Activated T-helper 2 cell treated with anti-CD3 and anti-CD28 coated beads, Interferon-gamma antibody, Interleukin-2, Interleukin-4, amounts not matched to agents 10 μg/mL and 5 μg/mL and 100 μg/mL, durations not matched to agents 14 hours and 24 hours and 36 hours (primary cell): ENCODE data around the gene LGALS4. TPM values are rescaled to one million over a fixed set of nuclear protein-coding genes. Genes with fewer than 3 reads are reported as not detected.

Experiments
- DNase-seq: peaks from one replicate; pipeline ENCODE4 v3.0.0; 2021; ENCODE audit warnings: low spot score
- H3K27ac Mint-ChIP-seq: one replicate; pipeline ENCODE4 v1.8.0; 2021; ENCODE audit warnings: mixed read lengths
- H3K27me3 Mint-ChIP-seq: one replicate; pipeline ENCODE4 v1.8.0; 2021; ENCODE audit warnings: low read depth, mixed read lengths
- H3K36me3 Mint-ChIP-seq: one replicate; pipeline ENCODE4 v1.8.0; 2021; ENCODE audit warnings: low read depth, mixed read lengths
- H3K4me1 Mint-ChIP-seq: one replicate; pipeline ENCODE4 v1.8.0; 2021; ENCODE audit warnings: low read depth, mixed read lengths
- H3K4me3 Mint-ChIP-seq: one replicate; pipeline ENCODE4 v1.8.0; 2021; ENCODE audit warnings: low read depth, mild to moderate bottlenecking, moderate library complexity, mixed read lengths
- H3K9me3 Mint-ChIP-seq: one replicate; pipeline ENCODE4 v1.8.0; 2021; ENCODE audit warnings: mixed read lengths
- intact Hi-C: fragments of 100-400 bp; cut with micrococcal nuclease; formaldehyde crosslinking; loops from one replicate; pipeline ENCODE4 v1.15.1; 2023
- total RNA-seq: library from RNA; stranded (reverse); gene quantifications from 2 replicates; pipeline ENCODE4 v1.2.3, GENCODE V29; 2022

The LGALS4 gene
- total RNA-seq, 1 donor from 2014 or later: 1.6 TPM

DNA sequence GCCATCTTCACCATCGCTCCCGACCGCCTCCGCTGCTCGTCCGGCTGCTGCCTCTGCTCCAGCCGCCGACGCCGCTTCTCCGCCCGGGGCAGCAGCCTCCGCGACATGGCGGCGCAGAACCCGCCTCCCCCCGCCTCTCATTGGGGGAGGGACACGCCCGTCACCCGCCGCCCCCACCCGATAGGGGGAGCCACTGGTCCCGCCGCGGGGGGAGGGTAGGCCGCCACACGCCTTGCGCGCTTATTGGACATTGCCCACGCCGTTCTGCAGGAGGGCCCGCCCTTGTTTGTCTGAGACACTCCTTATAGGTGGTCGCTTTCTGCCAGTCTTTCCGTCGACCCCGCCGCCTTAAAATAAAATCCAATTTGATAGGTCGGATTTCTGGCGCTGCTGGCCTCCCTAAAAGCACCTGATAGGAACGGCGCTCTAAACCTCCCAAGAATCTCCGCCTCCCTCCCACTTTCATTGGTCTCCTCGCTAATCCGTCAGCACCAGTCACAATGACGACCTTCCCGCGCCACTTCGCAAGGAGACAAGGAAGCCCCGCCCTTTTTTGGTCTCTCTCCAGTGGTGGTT, 37.2 kb upstream of the LGALS4 start, which contains the start of gene HNRNPL:
Gene HNRNPL (minus strand): TSS at position 127 of the 576 bp plus-strand sequence. CDS start 20 bp downstream, at position 107.
- Mint-ChIP-seq H3K27ac (peak within 1 kb of the TSS; percentile 99), H3K4me1 (peaks cover 33% of the 10 kb centered on the region), H3K36me3 (peaks cover 42% of the 10 kb centered on the region), H3K27me3 (no peaks in the 10 kb centered on the region), H3K9me3 (no peaks in the 10 kb centered on the region), H3K4me3 (peak within 1 kb of the TSS; percentile 90)
- DNase-seq: peak; percentile 99
- intact Hi-C loops: loop anchor here (1.0 to 10.0 kb wide), 7 partner anchors 19 to 555 kb away; partner anchors contain the start of genes ACTN4, ECH1, KCNK6 and MRPS12

GRCh38 chr19:38849147-38849859, 36.6 kb upstream of the LGALS4 start:
- no peaks in the 10 kb centered on the region for H3K27me3 Mint-ChIP-seq
- peak; percentile 95 for DNase-seq
- intact Hi-C loops: loop anchor here (10.0 kb wide), 1 partner anchor 495 kb away; the partner anchor contains the start of gene SAMD4B
- peaks cover 48% of the 10 kb centered on the region for H3K36me3 Mint-ChIP-seq
- H3K4me1 Mint-ChIP-seq: peaks cover 37% of the 10 kb centered on the region
- H3K27ac Mint-ChIP-seq: peak overlapping the region; percentile 99
- H3K9me3 Mint-ChIP-seq: no peaks in the 10 kb centered on the region
- peak overlapping the region; percentile 90 for H3K4me3 Mint-ChIP-seq

DNA sequence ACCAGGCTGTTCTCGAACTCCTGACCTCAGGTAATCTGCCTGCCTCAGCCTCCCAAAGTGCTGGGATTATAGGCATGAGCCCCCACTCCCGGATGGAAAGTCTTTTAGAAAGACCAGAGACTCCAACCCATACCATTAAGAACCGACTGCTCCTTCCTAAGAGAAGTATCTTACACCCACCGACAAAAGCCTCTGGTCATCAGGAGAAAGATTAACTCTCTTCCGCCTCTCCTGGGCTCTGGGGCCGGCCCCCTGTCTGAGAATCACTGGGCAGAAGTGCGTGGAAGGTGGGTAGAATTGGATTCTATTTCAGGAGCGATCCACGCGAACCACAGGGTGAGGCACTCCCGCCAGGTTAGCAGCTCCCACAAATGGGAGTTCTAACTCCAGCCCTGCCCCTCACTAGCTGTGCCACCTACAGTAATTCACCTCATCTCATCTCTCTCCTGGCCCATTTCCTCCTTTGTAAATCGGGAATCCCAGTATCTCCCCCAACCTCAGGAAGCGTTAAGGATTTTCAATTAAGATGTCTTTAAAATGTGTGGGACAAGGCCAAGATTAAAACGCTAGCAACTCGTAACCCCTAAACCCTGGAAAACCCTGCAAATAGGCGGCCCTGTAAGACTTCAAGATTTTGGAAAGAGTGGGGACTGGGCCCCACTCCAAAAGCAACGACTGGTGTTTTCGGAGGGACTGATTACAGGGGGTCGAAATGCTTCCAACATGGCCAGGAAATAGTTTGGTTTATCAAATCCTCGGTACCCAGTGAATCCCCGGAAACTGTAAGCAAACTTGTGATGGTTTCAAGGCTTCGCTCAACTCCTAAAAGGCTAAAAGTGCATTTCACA, 35.8 kb upstream of the LGALS4 start:
- H3K4me3 Mint-ChIP-seq: peak overlapping the region; percentile 90
- intact Hi-C loops: loop anchor here (10.0 kb wide), 1 partner anchor 496 kb away; the partner anchor contains the start of gene SAMD4B
- H3K36me3 Mint-ChIP-seq: peaks cover 56% of the 10 kb centered on the region
- DNase-seq: no peak
- H3K27ac Mint-ChIP-seq: peak overlapping the region; percentile 99
- no peaks in the 10 kb centered on the region for H3K27me3 Mint-ChIP-seq
- H3K4me1 Mint-ChIP-seq: peaks cover 44% of the 10 kb centered on the region
- no peaks in the 10 kb centered on the region for H3K9me3 Mint-ChIP-seq

DNA sequence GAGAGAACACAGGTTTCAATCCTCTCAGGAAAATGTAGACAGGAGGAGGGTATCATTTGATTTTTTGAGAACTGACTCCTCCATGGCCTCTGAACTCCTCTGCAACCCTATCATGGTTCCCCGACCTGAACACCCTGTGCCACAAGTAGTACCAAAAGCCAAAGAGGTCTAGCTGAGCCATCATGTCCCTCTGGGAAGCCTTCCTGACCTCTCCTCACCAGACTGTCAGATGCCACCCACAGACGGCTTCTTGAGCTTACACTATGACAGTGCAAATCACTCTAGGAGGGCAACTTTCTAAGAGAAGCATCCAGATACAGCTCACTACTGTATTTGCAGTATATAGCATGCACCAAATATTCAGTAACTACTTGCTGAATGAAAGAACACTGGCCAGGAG, 33.4 kb upstream of the LGALS4 start:
- H3K4me1 Mint-ChIP-seq: peaks cover 60% of the 10 kb centered on the region
- no peaks in the 10 kb centered on the region for H3K9me3 Mint-ChIP-seq
- intact Hi-C loops: loop anchor here (10.0 kb wide), 1 partner anchor 499 kb away; the partner anchor contains the start of gene SAMD4B
- H3K36me3 Mint-ChIP-seq: peaks cover 80% of the 10 kb centered on the region
- peak overlapping the region; percentile 50 for H3K27ac Mint-ChIP-seq
- no peaks in the 10 kb centered on the region for H3K27me3 Mint-ChIP-seq
- H3K4me3 Mint-ChIP-seq: peak overlapping the region; percentile 18
- DNase-seq: no peak

- DNase-seq: no peak
- H3K27me3 Mint-ChIP-seq: no peaks in the 10 kb centered on the region
- intact Hi-C loops: loop anchor here (10.0 kb wide), 1 partner anchor 499 kb away; the partner anchor contains the start of gene SAMD4B
Measured at GRCh38 chr19:38845374-38846024, 32.8 kb upstream of the LGALS4 start.

DNA sequence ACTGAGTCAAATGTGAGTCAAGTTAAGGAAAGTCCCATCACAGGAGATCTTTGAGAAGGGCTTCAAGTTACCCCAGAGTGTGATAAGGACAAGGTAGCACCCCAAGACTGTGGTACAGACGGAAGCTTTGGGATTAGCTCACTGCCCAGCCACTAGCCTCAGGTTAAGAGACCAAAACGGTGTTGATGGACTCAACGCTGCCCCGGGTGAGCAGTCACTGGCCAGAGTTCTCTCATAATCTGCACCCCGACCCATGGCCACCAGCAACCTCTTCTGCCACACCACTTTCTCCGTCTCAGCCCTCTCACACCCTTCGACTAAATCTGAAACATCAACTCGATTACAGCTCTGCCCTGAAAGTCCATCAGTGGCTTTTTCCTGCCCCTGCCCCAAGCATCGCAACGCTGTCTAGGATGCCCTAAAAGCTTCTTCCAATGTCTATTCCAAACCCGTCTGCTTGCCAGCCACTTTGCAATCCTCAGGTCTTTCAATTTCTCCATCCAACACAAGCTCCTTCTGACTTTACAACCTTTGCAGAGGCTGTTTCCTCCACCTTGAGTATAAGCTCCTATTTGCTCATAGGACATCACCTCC, 31.4 kb upstream of the LGALS4 start:
- H3K27ac Mint-ChIP-seq: peak overlapping the region; percentile 88
- H3K27me3 Mint-ChIP-seq: no peaks in the 10 kb centered on the region
- no peaks in the 10 kb centered on the region for H3K9me3 Mint-ChIP-seq
- peaks cover 71% of the 10 kb centered on the region for H3K4me1 Mint-ChIP-seq
- intact Hi-C loops: loop anchor here (10.0 kb wide), 1 partner anchor 501 kb away; the partner anchor contains the start of gene SAMD4B
- no peak for DNase-seq
- peaks cover 99% of the 10 kb centered on the region for H3K36me3 Mint-ChIP-seq
- peak overlapping the region; percentile 41 for H3K4me3 Mint-ChIP-seq

More at GRCh38 chr19:38845374-38846024, 32.8 kb upstream of the LGALS4 start:
- Mint-ChIP-seq H3K4me3 (peak overlapping the region; percentile 61), H3K36me3 (peaks cover 86% of the 10 kb centered on the region), H3K27ac (peak overlapping the region; percentile 78), H3K4me1 (peaks cover 63% of the 10 kb centered on the region), H3K9me3 (no peaks in the 10 kb centered on the region)

DNA sequence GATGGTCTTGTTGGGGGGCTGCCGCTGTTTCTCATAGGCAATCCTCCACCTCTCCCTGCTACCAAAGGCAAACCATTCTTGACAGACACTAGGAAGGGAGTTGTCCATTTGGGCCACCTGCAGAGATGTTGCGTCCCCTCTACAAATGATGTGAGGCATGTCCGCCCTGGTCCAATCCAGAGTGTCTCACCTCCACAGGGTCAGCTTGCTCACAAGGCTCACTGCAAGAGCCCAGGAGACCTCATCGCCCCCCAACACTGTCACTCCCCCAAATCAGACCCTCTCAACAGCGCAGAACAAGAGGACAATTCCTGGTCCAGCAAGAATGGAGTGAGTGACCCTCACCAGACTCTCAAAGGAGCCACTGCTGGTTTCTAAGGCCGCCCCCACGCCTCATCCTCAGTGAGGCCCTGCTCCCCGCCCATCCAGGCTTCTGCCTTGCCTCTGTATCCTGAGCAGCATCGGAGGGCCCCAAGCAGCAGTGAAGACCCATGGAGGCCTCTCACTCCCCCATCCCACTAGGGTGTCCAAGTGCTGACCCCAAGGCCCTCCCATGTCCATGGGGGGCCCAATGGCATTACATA, 30.5 kb upstream of the LGALS4 start:
- peak overlapping the region; percentile 78 for H3K4me3 Mint-ChIP-seq
- intact Hi-C loops: loop anchor here (10.0 kb wide), 1 partner anchor 502 kb away; the partner anchor contains the start of gene SAMD4B
- no peak for DNase-seq
- peaks cover 70% of the 10 kb centered on the region for H3K4me1 Mint-ChIP-seq
- H3K9me3 Mint-ChIP-seq: no peaks in the 10 kb centered on the region
- peak overlapping the region; percentile 88 for H3K27ac Mint-ChIP-seq
- H3K27me3 Mint-ChIP-seq: no peaks in the 10 kb centered on the region
- H3K36me3 Mint-ChIP-seq: peaks cover 99% of the 10 kb centered on the region

- intact Hi-C loops: loop anchor here (10.0 kb wide), 1 partner anchor 502 kb away; the partner anchor contains the start of gene SAMD4B
- Mint-ChIP-seq H3K36me3 (peaks cover 98% of the 10 kb centered on the region), H3K4me3 (peak overlapping the region; percentile 78), H3K27ac (peak overlapping the region; percentile 88), H3K9me3 (no peaks in the 10 kb centered on the region), H3K27me3 (no peaks in the 10 kb centered on the region), H3K4me1 (peaks cover 66% of the 10 kb centered on the region)
- peak; percentile 69 for DNase-seq
Measured at GRCh38 chr19:38842439-38843174, 29.9 kb upstream of the LGALS4 start.

GRCh38 chr19:38841787-38842438, 29.2 kb upstream of the LGALS4 start:
- Mint-ChIP-seq H3K4me3 (peak overlapping the region; percentile 78), H3K36me3 (peaks cover 98% of the 10 kb centered on the region), H3K4me1 (peaks cover 63% of the 10 kb centered on the region), H3K27ac (peak overlapping the region; percentile 88), H3K9me3 (no peaks in the 10 kb centered on the region), H3K27me3 (no peaks in the 10 kb centered on the region)
- no peak for DNase-seq
- intact Hi-C loops: loop anchor here (10.0 kb wide), 1 partner anchor 503 kb away; the partner anchor contains the start of gene SAMD4B

DNA sequence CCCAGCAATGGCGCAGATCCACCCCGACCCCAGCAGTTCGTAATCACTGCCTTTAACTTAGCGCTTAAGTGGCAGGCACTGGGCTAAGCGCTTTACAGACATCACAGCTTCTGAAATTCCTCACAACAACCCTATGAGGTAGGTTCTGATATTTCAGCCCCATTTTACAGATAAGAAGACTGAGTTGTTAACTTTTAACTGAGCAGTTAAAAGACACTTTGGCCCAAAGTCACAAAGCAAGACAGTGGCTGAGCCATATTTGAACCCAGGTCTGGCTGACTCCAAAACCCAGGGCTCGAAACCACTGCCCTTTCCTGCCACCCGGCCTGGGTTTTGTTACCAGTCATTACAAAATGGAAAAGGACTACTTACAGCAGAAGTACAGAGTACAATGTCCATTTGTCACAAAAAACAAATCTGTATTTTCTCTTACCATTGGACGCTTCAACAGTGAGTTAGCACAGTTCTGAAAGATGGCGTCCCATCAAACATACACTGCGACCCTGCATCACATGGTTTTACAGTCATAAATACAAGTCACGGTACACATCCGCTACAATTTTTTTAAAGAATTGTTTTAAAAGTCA, 28.5 kb upstream of the LGALS4 start:
- H3K36me3 Mint-ChIP-seq: peaks cover 98% of the 10 kb centered on the region
- intact Hi-C loops: loop anchor here (10.0 kb wide), 1 partner anchor 504 kb away; the partner anchor contains the start of gene SAMD4B
- H3K9me3 Mint-ChIP-seq: no peaks in the 10 kb centered on the region
- H3K4me3 Mint-ChIP-seq: peak overlapping the region; percentile 54
- H3K27me3 Mint-ChIP-seq: no peaks in the 10 kb centered on the region
- H3K4me1 Mint-ChIP-seq: peaks cover 63% of the 10 kb centered on the region
- H3K27ac Mint-ChIP-seq: peak overlapping the region; percentile 74
- no peak for DNase-seq
